Liver (tissue), 9 donors: ENCODE measurements around the gene SLC20A1. TPM values are rescaled to one million over a fixed set of nuclear protein-coding genes. Genes with fewer than 3 reads are reported as not detected.

Source experiments
- DNase-seq: peaks from one replicate; pipeline ENCODE4 v3.0.0-alpha.2; 2017; ENCODE audit warnings: low spot score
- H3K27ac ChIP-seq, 2 donors: one replicate each; pipeline ENCODE4 v1.7.0; 2013; ENCODE audit warnings: inconsistent platforms in 2 of 2, low read length in 2 of 2, control low read depth in 1 of 2, low read depth in 1 of 2, mild to moderate bottlenecking in 1 of 2
- H3K27me3 ChIP-seq, 4 donors: one replicate each; pipeline versions ENCODE4 v1.6.1 to v1.7.0; 2013; ENCODE audit warnings: low read length in 3 of 4, inconsistent platforms in 1 of 4, mild to moderate bottlenecking in 1 of 4, moderate library complexity in 1 of 4; ENCODE audit not compliant: control insufficient read depth in 4 of 4, insufficient read depth in 4 of 4
- H3K36me3 ChIP-seq, 4 donors: one replicate each; pipeline versions ENCODE4 v1.6.1 to v1.7.0; 2013; ENCODE audit warnings: low read length in 3 of 4, mild to moderate bottlenecking in 3 of 4, low read depth in 1 of 4, moderate library complexity in 1 of 4; ENCODE audit not compliant: control insufficient read depth in 4 of 4, insufficient read depth in 3 of 4
- H3K4me1 ChIP-seq, 4 donors: one replicate each; pipeline versions ENCODE4 v1.6.1 to v1.7.0; 2013; ENCODE audit warnings: low read length in 3 of 4, mild to moderate bottlenecking in 3 of 4, moderate library complexity in 1 of 4; ENCODE audit not compliant: control insufficient read depth in 4 of 4, insufficient read depth in 4 of 4
- H3K4me3 ChIP-seq, 3 donors: one replicate each; pipeline versions ENCODE4 v1.6.1 to v1.7.0; 2013; ENCODE audit warnings: low read length in 3 of 3, control low read depth in 1 of 3, low read depth in 1 of 3, mild to moderate bottlenecking in 1 of 3
- H3K9ac ChIP-seq, 2 donors: one replicate each; pipeline ENCODE4 v1.7.0; 2013; ENCODE audit warnings: low read length in 2 of 2, mild to moderate bottlenecking in 2 of 2, moderate library complexity in 2 of 2, control low read depth in 1 of 2, low read depth in 1 of 2
- H3K9me3 ChIP-seq, 4 donors: one replicate each; pipeline versions ENCODE4 v1.6.1 to v1.7.0; 2013; ENCODE audit warnings: low read length in 3 of 4; ENCODE audit not compliant: control insufficient read depth in 4 of 4
- EGR1 ChIP-seq, 2 donors: IDR thresholded peaks; 2 replicates each; pipeline ENCODE4 v1.6.1; 2016 to 2018; ENCODE audit warnings: antibody characterized with exemption in 2 of 2, low read depth in 2 of 2
- FOXA2 ChIP-seq: IDR thresholded peaks from 2 replicates; pipeline ENCODE4 v1.6.1; 2016; ENCODE audit warnings: antibody characterized with exemption
- GABPA ChIP-seq, 2 donors: IDR thresholded peaks in 1 of 2; conservative IDR thresholded peaks in 1 of 2; 2 replicates each; pipeline ENCODE4 v1.6.1; 2016; ENCODE audit warnings: antibody characterized with exemption in 2 of 2, mild to moderate bottlenecking in 1 of 2, moderate library complexity in 1 of 2
- HNF4A ChIP-seq, 2 donors: conservative IDR thresholded peaks; 2 replicates each; pipeline ENCODE4 v1.6.1; 2016; ENCODE audit warnings: antibody characterized with exemption in 2 of 2, mild to moderate bottlenecking in 2 of 2
- HNF4G ChIP-seq: IDR thresholded peaks from 2 replicates; pipeline ENCODE4 v1.6.1; 2016; ENCODE audit warnings: antibody characterized with exemption
- JUND ChIP-seq, 2 donors: IDR thresholded peaks; 2 replicates each; pipeline ENCODE4 v1.6.1; 2016; ENCODE audit warnings: antibody characterized with exemption in 2 of 2
- NR2F2 ChIP-seq: IDR thresholded peaks from 2 replicates; pipeline ENCODE4 v1.6.1; 2016; ENCODE audit warnings: antibody characterized with exemption
- RAD21 ChIP-seq, 2 donors: IDR thresholded peaks; 2 replicates each; pipeline ENCODE4 v1.6.1; 2016; ENCODE audit warnings: antibody characterized with exemption in 2 of 2, mild to moderate bottlenecking in 2 of 2
- RXRA ChIP-seq, 2 donors: IDR thresholded peaks; 2 replicates each; pipeline ENCODE4 v1.6.1; 2017 to 2018; ENCODE audit warnings: antibody characterized with exemption in 2 of 2, mild to moderate bottlenecking in 1 of 2
- SP1 ChIP-seq: IDR thresholded peaks from 2 replicates; pipeline ENCODE4 v1.6.1; 2018; ENCODE audit warnings: antibody characterized with exemption, mild to moderate bottlenecking
- TAF1 ChIP-seq: conservative IDR thresholded peaks from 2 replicates; pipeline ENCODE4 v1.6.1; 2016; ENCODE audit warnings: antibody characterized with exemption, mild to moderate bottlenecking
- YY1 ChIP-seq: IDR thresholded peaks from 2 replicates; pipeline ENCODE4 v1.6.1; 2016; ENCODE audit warnings: antibody characterized with exemption, mild to moderate bottlenecking
- WGBS: extraction: QIAGEN DNeasy Blood & Tissue Kit; methylation state at CpG from one replicate; pipeline ENCODE4 v1.1.7; 2013; 5-methylcytosine and 5-hydroxymethylcytosine counted together
- polyA plus RNA-seq, 2 donors: library from polyadenylated mRNA; stranded (reverse) in 1 of 2; unstranded in 1 of 2; fragments of 200-250 nt in 1 of 2; fragments of >200 nt in 1 of 2; fragmentation: Nextera tagmentation in 1 of 2; extraction: Ambion mirVana in 1 of 2; gene quantifications; one replicate each; pipeline versions ENCODE4 v1.2.1 to v1.2.3, GENCODE V29; 2013 to 2015
- total RNA-seq, 2 donors: library from RNA; depleted of rRNA; stranded (reverse); fragments of >200 nt; gene quantifications; one replicate each; pipeline ENCODE4 v1.2.3, GENCODE V29; 2014
- TF ChIP-seq, protein P1 (sequence below): IDR thresholded peaks from 2 replicates; pipeline ENCODE4 v1.6.1; 2016; ENCODE audit warnings: antibody characterized with exemption
- TF ChIP-seq, protein P2 (sequence below): IDR thresholded peaks from 2 replicates; pipeline ENCODE4 v1.6.1; 2016; ENCODE audit warnings: antibody characterized with exemption, mild to moderate bottlenecking
- TF ChIP-seq, protein P3 (sequence below): fragments of 150-350 bp; IDR thresholded peaks from 2 replicates; pipeline ENCODE4 v1.5.1; 2017; ENCODE audit warnings: improper control_type of control experiment, low read depth, low read length; ENCODE audit not compliant: missing input control
- TF ChIP-seq, protein P4 (sequence below): IDR thresholded peaks from 2 replicates; pipeline ENCODE4 v1.6.1; 2016; ENCODE audit warnings: antibody characterized with exemption
- TF ChIP-seq, protein P5 (sequence below): IDR thresholded peaks from 2 replicates; pipeline ENCODE4 v1.6.1; 2016; ENCODE audit warnings: antibody characterized with exemption
- donor health status: healthy.
- donor health status: healthy.
- donor health status: healthy.
- donor health status: healthy.
- donor health status: healthy.

Gene SLC20A1
- total and polyA plus RNA-seq, 4 donors = 15.3 to 56.9 (median 20.0) TPM

DNA sequence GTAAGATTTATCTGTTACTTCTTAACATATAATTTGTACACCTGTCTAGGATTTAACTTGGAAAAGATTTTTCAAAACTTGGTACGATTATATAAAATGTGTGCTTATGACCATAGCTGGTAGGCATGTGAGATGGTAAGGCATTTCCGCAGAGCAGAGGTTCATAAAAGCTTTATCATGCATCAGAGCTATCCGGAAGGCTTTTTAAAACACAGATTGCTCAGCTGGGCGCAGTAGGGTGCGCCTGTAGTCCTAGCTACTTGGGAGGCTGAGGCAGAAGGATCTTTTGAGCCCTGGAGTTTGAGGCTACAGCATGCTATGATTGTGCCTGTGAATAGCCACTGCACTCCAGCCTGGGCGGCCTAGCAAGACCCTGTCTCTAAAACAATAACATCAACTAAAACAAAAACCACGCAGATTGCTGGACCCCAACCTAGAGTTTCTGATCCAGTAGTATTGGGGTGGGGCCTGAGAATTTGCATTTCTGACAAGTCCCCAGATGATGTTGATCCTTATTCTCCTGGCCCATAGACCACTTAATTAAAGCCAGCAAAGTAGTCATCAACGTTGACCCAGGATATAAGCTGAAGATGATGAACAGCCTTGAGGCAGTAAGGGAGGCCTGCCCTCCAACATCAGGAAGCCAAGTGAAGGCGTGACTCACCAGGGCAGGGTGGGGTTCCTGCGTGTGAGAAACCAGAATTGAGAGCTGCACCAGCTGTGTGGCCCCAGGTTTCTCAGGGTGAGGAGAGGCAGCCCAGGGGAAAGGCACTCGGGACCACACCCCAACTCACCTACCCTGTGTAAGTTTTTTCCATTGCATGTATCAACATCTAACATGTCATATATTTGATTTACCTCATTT is 21.6 kb upstream of the SLC20A1 start:
- H3K4me1 ChIP-seq = peaks cover 0 to 5% (median 2%) of the 10 kb centered on the region in 4 donors
- H3K4me3 ChIP-seq = no peak overlapping the region
- H3K27ac ChIP-seq = no peak overlapping the region
- no peaks in the 10 kb centered on the region for H3K27me3 ChIP-seq
- WGBS = 83% methylated on average over 11 of the region's 11 CpGs
- TF ChIP-seq FOXA2 = no peak
- TF ChIP-seq HNF4A (conservative IDR thresholded peaks at IDR 0.05) = no peak
- TF ChIP-seq, protein P1, sequence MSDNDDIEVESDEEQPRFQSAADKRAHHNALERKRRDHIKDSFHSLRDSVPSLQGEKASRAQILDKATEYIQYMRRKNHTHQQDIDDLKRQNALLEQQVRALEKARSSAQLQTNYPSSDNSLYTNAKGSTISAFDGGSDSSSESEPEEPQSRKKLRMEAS = no peak
- TF ChIP-seq YY1 = no peak
- TF ChIP-seq GABPA (IDR thresholded peaks at IDR 0.05 in 1 of 2, conservative IDR thresholded peaks at IDR 0.05 in 1 of 2) = no peak
- TF ChIP-seq, protein P2, sequence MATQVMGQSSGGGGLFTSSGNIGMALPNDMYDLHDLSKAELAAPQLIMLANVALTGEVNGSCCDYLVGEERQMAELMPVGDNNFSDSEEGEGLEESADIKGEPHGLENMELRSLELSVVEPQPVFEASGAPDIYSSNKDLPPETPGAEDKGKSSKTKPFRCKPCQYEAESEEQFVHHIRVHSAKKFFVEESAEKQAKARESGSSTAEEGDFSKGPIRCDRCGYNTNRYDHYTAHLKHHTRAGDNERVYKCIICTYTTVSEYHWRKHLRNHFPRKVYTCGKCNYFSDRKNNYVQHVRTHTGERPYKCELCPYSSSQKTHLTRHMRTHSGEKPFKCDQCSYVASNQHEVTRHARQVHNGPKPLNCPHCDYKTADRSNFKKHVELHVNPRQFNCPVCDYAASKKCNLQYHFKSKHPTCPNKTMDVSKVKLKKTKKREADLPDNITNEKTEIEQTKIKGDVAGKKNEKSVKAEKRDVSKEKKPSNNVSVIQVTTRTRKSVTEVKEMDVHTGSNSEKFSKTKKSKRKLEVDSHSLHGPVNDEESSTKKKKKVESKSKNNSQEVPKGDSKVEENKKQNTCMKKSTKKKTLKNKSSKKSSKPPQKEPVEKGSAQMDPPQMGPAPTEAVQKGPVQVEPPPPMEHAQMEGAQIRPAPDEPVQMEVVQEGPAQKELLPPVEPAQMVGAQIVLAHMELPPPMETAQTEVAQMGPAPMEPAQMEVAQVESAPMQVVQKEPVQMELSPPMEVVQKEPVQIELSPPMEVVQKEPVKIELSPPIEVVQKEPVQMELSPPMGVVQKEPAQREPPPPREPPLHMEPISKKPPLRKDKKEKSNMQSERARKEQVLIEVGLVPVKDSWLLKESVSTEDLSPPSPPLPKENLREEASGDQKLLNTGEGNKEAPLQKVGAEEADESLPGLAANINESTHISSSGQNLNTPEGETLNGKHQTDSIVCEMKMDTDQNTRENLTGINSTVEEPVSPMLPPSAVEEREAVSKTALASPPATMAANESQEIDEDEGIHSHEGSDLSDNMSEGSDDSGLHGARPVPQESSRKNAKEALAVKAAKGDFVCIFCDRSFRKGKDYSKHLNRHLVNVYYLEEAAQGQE = no peak
- TF ChIP-seq RAD21 (IDR thresholded peaks at IDR 0.05) = no peak
- TF ChIP-seq TAF1 = no peak
- TF ChIP-seq NR2F2 = no peak
- TF ChIP-seq EGR1 (IDR thresholded peaks at IDR 0.05; ENCODE audit: low read depth in 2 of 2) = no peak
- TF ChIP-seq RXRA (IDR thresholded peaks at IDR 0.05) = no peak
- TF ChIP-seq, protein P3, sequence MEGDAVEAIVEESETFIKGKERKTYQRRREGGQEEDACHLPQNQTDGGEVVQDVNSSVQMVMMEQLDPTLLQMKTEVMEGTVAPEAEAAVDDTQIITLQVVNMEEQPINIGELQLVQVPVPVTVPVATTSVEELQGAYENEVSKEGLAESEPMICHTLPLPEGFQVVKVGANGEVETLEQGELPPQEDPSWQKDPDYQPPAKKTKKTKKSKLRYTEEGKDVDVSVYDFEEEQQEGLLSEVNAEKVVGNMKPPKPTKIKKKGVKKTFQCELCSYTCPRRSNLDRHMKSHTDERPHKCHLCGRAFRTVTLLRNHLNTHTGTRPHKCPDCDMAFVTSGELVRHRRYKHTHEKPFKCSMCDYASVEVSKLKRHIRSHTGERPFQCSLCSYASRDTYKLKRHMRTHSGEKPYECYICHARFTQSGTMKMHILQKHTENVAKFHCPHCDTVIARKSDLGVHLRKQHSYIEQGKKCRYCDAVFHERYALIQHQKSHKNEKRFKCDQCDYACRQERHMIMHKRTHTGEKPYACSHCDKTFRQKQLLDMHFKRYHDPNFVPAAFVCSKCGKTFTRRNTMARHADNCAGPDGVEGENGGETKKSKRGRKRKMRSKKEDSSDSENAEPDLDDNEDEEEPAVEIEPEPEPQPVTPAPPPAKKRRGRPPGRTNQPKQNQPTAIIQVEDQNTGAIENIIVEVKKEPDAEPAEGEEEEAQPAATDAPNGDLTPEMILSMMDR = no peak
- TF ChIP-seq, protein P4, sequence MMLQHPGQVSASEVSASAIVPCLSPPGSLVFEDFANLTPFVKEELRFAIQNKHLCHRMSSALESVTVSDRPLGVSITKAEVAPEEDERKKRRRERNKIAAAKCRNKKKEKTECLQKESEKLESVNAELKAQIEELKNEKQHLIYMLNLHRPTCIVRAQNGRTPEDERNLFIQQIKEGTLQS = no peak
- TF ChIP-seq, protein P5, sequence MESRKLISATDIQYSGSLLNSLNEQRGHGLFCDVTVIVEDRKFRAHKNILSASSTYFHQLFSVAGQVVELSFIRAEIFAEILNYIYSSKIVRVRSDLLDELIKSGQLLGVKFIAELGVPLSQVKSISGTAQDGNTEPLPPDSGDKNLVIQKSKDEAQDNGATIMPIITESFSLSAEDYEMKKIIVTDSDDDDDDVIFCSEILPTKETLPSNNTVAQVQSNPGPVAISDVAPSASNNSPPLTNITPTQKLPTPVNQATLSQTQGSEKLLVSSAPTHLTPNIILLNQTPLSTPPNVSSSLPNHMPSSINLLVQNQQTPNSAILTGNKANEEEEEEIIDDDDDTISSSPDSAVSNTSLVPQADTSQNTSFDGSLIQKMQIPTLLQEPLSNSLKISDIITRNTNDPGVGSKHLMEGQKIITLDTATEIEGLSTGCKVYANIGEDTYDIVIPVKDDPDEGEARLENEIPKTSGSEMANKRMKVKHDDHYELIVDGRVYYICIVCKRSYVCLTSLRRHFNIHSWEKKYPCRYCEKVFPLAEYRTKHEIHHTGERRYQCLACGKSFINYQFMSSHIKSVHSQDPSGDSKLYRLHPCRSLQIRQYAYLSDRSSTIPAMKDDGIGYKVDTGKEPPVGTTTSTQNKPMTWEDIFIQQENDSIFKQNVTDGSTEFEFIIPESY = no peak
- TF ChIP-seq HNF4G = no peak
- TF ChIP-seq SP1 = no peak
- no peak for TF ChIP-seq JUND (IDR thresholded peaks at IDR 0.05)
- no peak overlapping the region for H3K9ac ChIP-seq
- no peaks in the 10 kb centered on the region for H3K36me3 ChIP-seq
- DNase-seq = no peak
- no peaks in the 10 kb centered on the region for H3K9me3 ChIP-seq
